ENCODE results near the gene RILPL2. TPM values are rescaled to one million over a fixed set of nuclear protein-coding genes. Genes with fewer than 3 reads are reported as not detected.

RILPL2 gene
- total and polyA plus RNA-seq, 9 of the 15 experiments (the other 6 are each of a cell fraction or from before 2014, with no cell fraction given), result 0.61 to 5.8 (median 4.3) TPM

DNA sequence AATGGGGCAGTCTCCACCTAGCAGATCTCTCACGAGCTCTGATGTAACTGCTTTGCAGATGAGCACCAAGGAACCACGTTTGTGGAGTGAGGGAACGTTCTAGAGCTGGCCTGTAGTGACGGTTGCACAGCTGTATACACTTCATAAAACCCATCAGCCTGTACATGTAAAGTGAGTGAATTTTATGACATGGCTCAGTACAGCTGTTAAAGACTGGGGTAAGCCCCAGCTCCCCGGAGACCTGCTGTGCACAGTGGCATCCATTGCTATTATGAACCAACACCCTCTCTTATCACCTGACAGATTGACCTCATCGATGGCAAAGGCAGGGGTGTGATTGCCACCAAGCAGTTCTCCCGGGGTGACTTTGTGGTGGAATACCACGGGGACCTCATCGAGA is 31.9 kb downstream of the RILPL2 start:
- H3K9me1 ChIP-seq (ENCODE audit: control insufficient read depth, insufficient read depth, low read length), result peaks cover 3% of the 10 kb centered on the region
- H3K9me3 ChIP-seq (replicated peaks; ENCODE audit: control insufficient read depth, insufficient read depth, low read depth, low read length), result no peaks in the 10 kb centered on the region
- BruUV-seq (replicated peaks), result no TSS peak
- no peak overlapping the region for H3K4me3 ChIP-seq
- no peak overlapping the region for H3K4me2 ChIP-seq (ENCODE audit: insufficient read depth, low read length)
- in situ Hi-C loops (cut with MboI), result no loop called here
- POLR2A ChIA-PET, result interaction anchor here (1.1 to 1.5 kb wide), 2 partner anchors 12 to 14 kb away, joined by 3 to 4 read pairs; no protein-coding TSS in a partner anchor
- no peaks in the 10 kb centered on the region for H3K27me3 ChIP-seq (ENCODE audit: control insufficient read depth in 2 of 2, insufficient read depth in 2 of 2, low read length in 2 of 2)
- H3K79me2 ChIP-seq (ENCODE audit: control insufficient read depth, insufficient read depth, low read length), result peaks cover 16% of the 10 kb centered on the region
- no peak overlapping the region for H3K9ac ChIP-seq (ENCODE audit: insufficient read depth in 1 of 2, low read depth in 2 of 2, low read length in 2 of 2)
- FAIRE-seq (no peak), ATAC-seq (no peak), DNase-seq (ENCODE audit: extremely low read depth in 1 of 4, low spot score in 3 of 4) (no peak)
- peaks cover under 1% of the 10 kb centered on the region; the same call in 1 of the 2 replicates for H4K20me1 ChIP-seq (replicated peaks; ENCODE audit: control insufficient read depth, insufficient read depth, low read length)
- H3K36me3 ChIP-seq (ENCODE audit: control insufficient read depth, insufficient read depth, low read length), result peaks cover 77% of the 10 kb centered on the region
- WGBS (ENCODE audit: insufficient coverage, low coverage, missing lambda C conversion rate), result 95% methylated on average over 9 of the region's 9 CpGs
- no peak overlapping the region for H3K27ac ChIP-seq (ENCODE audit: extremely low read depth, low read depth, low read length)
- intact Hi-C loops (cut with micrococcal nuclease), result no loop called here
- H3K4me1 ChIP-seq (replicated peaks in 1 of 2; ENCODE audit: control insufficient read depth in 2 of 2, insufficient read depth in 2 of 2, low read length in 2 of 2), result peaks cover 0 to 4% of the 10 kb centered on the region in 2 experiments; a peak in 1 of 5 replicates
- no peak overlapping the region for H2AFZ ChIP-seq (ENCODE audit: low read depth, low read length)
- CTCF ChIA-PET (ENCODE audit: low intra/inter-chr PET ratio), result no interaction called here
- TF ChIP-seq RHOXF2B (CRISPR knock-in tag; conservative IDR thresholded peaks at IDR 0.05), result no peak
- TF ChIP-seq, protein P1, sequence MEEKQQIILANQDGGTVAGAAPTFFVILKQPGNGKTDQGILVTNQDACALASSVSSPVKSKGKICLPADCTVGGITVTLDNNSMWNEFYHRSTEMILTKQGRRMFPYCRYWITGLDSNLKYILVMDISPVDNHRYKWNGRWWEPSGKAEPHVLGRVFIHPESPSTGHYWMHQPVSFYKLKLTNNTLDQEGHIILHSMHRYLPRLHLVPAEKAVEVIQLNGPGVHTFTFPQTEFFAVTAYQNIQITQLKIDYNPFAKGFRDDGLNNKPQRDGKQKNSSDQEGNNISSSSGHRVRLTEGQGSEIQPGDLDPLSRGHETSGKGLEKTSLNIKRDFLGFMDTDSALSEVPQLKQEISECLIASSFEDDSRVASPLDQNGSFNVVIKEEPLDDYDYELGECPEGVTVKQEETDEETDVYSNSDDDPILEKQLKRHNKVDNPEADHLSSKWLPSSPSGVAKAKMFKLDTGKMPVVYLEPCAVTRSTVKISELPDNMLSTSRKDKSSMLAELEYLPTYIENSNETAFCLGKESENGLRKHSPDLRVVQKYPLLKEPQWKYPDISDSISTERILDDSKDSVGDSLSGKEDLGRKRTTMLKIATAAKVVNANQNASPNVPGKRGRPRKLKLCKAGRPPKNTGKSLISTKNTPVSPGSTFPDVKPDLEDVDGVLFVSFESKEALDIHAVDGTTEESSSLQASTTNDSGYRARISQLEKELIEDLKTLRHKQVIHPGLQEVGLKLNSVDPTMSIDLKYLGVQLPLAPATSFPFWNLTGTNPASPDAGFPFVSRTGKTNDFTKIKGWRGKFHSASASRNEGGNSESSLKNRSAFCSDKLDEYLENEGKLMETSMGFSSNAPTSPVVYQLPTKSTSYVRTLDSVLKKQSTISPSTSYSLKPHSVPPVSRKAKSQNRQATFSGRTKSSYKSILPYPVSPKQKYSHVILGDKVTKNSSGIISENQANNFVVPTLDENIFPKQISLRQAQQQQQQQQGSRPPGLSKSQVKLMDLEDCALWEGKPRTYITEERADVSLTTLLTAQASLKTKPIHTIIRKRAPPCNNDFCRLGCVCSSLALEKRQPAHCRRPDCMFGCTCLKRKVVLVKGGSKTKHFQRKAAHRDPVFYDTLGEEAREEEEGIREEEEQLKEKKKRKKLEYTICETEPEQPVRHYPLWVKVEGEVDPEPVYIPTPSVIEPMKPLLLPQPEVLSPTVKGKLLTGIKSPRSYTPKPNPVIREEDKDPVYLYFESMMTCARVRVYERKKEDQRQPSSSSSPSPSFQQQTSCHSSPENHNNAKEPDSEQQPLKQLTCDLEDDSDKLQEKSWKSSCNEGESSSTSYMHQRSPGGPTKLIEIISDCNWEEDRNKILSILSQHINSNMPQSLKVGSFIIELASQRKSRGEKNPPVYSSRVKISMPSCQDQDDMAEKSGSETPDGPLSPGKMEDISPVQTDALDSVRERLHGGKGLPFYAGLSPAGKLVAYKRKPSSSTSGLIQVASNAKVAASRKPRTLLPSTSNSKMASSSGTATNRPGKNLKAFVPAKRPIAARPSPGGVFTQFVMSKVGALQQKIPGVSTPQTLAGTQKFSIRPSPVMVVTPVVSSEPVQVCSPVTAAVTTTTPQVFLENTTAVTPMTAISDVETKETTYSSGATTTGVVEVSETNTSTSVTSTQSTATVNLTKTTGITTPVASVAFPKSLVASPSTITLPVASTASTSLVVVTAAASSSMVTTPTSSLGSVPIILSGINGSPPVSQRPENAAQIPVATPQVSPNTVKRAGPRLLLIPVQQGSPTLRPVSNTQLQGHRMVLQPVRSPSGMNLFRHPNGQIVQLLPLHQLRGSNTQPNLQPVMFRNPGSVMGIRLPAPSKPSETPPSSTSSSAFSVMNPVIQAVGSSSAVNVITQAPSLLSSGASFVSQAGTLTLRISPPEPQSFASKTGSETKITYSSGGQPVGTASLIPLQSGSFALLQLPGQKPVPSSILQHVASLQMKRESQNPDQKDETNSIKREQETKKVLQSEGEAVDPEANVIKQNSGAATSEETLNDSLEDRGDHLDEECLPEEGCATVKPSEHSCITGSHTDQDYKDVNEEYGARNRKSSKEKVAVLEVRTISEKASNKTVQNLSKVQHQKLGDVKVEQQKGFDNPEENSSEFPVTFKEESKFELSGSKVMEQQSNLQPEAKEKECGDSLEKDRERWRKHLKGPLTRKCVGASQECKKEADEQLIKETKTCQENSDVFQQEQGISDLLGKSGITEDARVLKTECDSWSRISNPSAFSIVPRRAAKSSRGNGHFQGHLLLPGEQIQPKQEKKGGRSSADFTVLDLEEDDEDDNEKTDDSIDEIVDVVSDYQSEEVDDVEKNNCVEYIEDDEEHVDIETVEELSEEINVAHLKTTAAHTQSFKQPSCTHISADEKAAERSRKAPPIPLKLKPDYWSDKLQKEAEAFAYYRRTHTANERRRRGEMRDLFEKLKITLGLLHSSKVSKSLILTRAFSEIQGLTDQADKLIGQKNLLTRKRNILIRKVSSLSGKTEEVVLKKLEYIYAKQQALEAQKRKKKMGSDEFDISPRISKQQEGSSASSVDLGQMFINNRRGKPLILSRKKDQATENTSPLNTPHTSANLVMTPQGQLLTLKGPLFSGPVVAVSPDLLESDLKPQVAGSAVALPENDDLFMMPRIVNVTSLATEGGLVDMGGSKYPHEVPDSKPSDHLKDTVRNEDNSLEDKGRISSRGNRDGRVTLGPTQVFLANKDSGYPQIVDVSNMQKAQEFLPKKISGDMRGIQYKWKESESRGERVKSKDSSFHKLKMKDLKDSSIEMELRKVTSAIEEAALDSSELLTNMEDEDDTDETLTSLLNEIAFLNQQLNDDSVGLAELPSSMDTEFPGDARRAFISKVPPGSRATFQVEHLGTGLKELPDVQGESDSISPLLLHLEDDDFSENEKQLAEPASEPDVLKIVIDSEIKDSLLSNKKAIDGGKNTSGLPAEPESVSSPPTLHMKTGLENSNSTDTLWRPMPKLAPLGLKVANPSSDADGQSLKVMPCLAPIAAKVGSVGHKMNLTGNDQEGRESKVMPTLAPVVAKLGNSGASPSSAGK (IDR thresholded peaks at IDR 0.05), result no peak
- no peak for TF ChIP-seq ZSCAN29 (IDR thresholded peaks at IDR 0.05)
- TF ChIP-seq, protein P2, sequence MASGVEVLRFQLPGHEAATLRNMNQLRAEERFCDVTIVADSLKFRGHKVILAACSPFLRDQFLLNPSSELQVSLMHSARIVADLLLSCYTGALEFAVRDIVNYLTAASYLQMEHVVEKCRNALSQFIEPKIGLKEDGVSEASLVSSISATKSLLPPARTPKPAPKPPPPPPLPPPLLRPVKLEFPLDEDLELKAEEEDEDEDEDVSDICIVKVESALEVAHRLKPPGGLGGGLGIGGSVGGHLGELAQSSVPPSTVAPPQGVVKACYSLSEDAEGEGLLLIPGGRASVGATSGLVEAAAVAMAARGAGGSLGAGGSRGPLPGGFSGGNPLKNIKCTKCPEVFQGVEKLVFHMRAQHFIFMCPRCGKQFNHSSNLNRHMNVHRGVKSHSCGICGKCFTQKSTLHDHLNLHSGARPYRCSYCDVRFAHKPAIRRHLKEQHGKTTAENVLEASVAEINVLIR (CRISPR knock-in tag; IDR thresholded peaks at IDR 0.05), result no peak
- TF ChIP-seq KAT7 (CRISPR knock-in tag; IDR thresholded peaks at IDR 0.05; ENCODE audit: borderline replicate concordance), result no peak
- no peak for TF ChIP-seq SMARCE1 (IDR thresholded peaks at IDR 0.05)
- no peak for TF ChIP-seq LCOR (CRISPR knock-in tag; IDR thresholded peaks at IDR 0.05)
- no peak for TF ChIP-seq SP1 (CRISPR knock-in tag; IDR thresholded peaks at IDR 0.05)
- 0 out of 2 replicates have a peak, but pooled peaks have one; percentile 7 for TF ChIP-seq RBFOX2 (IDR thresholded peaks at IDR 0.05; ENCODE audit: low read depth, low read length)
- TF ChIP-seq GTF2F1 (IDR thresholded peaks at IDR 0.05; ENCODE audit: low read depth, low read length), result no peak
- TF ChIP-seq ZNF121 (CRISPR knock-in tag; conservative IDR thresholded peaks at IDR 0.05), result 0 out of 2 replicates have a peak, but pooled peaks have one; percentile 9
- no peak for TF ChIP-seq TAF15 (IDR thresholded peaks at IDR 0.05; ENCODE audit: low read depth, low read length)

All from K562 (cell line).